HG02938 (cell line): ENCODE measurements around the gene UBAP1.
"Not testable (repeated sequence)": the region's sequence is repeated elsewhere in the genome, so short reads cannot be mapped to it uniquely, and the experiment has no call there.

Experiments
- ATAC-seq: cut with Tn5 transposase; IDR thresholded peaks from one replicate; pipeline ENCODE4 v1.9.1; 2021; ENCODE audit warnings: mild to moderate bottlenecking, moderate library complexity; ENCODE audit not compliant: unreplicated experiment

Gene UBAP1

GRCh38 chr9:34179213-34180136, 632 bp downstream of the UBAP1 start:
- no peak for ATAC-seq

DNA sequence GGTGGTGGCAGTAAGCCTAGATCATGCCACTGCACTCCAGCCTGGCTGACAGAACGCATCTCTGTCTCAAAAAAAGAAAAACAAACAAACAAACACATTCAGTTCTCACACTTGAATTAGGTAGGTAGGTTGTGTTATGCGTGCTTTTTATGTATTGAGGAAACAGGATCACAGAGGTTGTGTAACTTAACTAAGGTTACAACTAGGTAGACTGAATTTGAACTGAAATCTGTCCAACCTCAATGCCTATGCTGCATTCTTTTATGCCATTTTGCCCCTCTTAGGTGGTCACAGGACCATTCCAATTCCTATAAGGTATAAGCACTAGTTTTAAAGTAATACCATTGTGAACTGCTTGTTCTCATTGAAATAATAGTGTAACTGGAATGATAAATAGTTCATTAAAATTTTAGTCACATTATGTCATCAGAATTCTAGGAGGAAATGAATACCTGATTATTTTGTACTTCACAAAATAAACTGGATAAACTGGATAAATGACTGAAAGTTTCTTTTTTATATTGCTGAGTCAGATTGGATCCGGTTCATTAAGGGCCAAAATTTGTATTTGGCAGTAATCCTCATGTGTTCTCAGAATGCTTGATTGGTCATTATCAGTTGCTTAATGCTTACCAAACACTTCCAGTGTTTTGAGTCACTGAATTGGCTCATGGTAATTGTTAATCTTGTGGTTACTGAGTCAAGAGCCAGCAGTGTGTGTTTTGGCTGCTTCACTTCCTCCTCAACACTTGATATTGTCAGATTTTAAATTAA, 7.1 kb downstream of the UBAP1 start:
- peak; percentile 84 for ATAC-seq

DNA sequence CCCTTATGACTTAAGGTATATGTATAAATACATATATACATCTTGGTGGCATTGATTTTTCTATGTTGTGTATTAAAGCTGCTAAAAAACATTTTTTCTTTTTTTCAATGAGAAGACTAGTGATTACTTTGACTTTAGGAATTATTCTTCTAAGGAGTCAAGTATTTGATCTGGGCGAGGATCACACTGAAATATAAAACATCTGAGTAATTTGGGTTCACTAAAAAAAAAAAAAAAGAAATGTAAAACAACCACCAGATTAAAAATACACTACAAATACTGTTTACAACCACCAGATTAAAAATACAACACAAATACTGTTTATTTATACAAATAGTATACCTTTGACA, 9.0 kb downstream of the UBAP1 start:
- ATAC-seq: no peak

GRCh38 chr9:34190996-34191892, 12.4 kb downstream of the UBAP1 start:
- ATAC-seq: no peak

GRCh38 chr9:34195143-34195542, 16.3 kb downstream of the UBAP1 start:
- ATAC-seq: no peak

DNA sequence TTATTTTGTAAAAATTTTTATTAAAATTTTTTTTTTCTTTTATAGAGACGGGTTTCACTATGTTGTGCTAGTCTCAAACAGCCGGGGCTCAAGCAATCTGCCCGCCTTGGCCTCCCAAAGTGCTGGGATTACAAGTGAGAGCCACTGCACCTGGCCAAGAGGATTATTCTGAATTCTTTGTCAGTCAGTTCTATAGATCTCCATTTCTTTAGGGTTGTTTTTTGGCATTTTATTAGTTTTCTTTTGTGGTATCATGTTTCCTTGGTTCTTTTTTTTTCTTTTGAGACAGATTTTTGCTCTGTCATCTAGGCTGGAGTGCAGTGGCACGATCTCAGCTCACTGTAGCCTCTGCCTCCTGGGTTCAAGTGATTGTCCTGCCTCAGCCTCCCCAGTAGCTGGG, 18.4 kb downstream of the UBAP1 start:
- ATAC-seq: not testable (repeated sequence)

DNA sequence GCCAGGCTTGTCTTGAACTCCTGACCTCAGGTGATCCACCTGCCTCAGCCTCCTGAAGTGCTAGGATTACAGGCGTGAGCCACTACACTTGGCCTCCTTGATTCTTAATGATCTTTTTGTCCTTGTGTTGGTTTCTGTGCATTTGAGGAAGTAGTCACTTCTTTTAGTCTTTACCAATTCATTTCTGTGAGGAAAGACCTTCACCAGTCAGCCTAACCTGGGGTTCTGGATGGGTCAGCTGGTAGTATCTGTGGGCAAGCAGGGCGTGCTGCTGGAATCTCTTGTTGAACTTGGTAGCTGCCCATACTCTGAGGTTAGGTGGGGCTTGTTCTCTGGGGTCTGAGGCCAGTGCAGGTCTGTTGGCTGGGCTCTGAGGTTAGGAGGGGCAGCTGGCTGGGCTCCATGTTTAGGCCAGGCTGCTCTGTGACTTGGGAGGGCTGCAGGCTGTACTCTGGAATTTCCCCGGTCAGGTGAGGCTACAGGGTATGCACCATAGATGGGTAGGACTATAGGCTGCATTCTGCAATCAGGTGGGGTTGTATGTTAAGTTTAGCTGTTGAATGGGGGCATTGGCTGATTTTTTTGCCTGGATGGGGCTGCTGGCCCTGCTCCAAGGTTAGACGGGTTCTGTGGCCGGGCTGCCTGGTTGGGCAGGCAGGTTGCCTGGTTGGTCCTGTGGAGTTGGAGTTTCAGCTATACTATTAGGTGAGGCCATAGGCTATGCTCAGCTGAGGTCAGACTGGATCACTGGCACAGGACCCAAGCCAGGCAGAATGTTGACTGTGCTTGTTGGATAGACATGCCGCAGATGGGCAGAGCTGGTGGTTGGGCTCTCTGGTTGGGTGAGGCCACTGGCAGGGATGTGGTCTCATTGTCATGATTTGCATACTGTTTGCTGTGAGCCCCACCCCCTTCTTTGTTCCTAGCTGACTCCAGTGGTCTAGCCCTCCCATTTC, 19.2 kb downstream of the UBAP1 start:
- ATAC-seq: no peak

DNA sequence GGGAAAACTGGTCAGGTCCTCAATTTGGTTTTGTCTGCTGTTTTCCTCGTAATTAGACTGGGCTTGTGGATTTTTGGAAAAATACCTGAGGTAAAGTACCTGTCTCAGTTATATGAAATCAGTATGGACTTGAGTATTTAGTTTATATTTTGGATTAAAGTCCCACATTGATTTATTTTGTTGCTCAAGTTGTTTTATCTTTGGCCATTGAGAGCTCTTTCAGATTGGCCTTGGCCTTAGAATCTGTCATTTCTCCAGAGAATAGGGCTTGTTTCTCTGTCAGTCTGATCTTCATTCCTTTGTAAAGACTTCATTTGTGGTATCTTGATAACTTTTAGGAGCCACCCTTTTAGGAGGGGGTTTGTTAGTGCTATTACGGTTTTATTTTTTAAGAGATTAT, 21.2 kb downstream of the UBAP1 start:
- no peak for ATAC-seq

DNA sequence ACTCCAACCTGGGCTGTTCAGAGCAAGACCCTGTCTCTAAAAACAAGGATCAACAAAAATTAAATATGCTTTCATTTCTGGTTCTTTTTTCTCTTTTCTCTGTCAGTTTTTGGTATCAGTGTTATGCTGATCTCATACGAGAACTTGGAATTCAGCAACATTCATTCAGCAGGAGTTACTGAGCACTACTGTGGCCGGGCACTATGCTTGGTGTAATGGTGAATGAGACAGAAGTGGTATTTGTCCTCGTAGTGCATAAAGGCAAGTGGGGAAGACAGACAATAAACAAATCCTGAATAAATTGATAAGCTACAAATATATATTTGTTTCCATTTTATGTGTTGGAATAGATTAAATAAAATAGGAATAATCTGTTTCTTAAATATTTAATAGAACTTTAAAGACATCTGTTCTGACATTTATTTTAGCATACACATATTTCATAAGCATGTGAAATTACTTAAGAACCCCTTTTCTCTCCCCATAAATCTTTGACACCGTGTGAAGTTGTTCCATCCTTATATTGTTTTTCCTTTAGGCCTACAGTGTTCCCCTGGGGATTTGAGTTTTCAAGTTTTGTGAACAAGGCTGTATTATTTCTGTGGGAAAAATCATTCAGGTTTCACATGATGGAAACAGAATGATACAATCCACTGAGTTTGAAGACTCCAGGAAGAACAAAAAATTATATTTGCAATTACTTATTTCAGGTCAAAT, 24.6 kb downstream of the UBAP1 start:
- no peak for ATAC-seq

DNA sequence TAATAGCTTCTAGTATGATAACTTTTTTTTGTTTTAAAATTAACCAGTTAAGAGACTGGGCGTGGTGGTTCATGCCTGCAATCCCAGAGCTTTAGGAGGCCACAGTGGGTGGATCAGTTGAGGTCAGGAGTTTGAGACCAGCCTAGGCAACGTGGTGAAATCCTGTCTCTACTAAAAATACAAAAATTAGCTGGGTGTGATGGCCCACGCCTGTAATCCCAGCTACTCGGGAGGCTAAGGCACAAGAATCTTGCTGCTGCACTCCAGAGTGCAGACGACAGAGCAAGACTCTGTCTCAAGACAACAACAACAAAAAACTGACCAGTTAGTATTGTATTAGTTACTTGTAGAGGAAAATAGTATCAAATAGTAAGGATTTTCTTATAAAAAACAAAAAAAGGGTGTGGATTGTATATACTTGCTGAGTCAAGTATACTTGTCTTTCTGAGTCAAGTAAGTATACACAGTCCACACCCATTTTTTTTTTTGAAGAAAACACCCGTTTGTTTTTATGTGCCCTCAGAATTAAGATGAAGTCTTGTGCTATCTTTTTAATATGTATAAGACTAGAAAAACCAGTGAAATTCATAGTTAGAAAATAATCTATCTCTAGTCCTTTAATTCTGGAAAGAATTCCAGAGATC, 25.3 kb downstream of the UBAP1 start:
- no peak for ATAC-seq

DNA sequence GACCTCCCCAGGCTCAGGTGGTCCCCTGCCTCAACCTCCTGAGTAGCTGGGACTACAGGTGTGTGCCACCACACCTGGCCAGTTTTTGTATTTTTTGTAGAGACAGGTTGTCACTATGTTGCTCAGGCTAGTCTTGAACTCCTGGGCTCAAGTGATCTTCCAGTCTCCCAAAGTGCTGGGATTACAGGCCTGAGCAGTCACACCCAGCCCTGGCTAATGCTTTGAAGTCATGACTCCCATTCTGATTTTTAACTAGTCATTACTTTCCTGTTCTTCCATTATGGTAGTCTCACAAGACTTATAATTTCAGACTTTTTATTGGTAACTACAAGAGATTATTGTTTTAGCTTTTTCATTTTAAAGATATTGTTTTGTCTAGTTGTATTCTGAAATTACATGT, 26.3 kb downstream of the UBAP1 start:
- no peak for ATAC-seq

DNA sequence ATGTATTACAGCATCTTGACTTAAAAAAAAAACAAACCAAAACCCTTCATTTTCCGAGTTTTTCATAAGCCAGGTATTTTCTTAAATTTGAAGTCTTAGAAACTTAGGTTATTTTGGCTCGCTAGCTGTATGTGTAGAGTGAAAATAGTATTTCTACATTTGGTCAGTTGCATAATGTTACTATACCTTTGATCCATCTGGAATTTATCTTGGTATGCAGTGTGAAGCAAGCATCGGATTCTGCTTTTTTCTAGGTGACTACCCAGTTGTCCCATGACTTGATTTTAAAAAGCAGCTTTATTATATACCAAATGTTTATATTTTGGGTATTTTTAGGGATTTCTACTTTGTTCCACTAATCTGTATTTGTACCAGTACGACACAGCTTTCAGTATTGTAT, 27.7 kb downstream of the UBAP1 start:
- ATAC-seq: no peak

- ATAC-seq: no peak
Measured at GRCh38 chr9:34211395-34211794, 32.6 kb downstream of the UBAP1 start.

DNA sequence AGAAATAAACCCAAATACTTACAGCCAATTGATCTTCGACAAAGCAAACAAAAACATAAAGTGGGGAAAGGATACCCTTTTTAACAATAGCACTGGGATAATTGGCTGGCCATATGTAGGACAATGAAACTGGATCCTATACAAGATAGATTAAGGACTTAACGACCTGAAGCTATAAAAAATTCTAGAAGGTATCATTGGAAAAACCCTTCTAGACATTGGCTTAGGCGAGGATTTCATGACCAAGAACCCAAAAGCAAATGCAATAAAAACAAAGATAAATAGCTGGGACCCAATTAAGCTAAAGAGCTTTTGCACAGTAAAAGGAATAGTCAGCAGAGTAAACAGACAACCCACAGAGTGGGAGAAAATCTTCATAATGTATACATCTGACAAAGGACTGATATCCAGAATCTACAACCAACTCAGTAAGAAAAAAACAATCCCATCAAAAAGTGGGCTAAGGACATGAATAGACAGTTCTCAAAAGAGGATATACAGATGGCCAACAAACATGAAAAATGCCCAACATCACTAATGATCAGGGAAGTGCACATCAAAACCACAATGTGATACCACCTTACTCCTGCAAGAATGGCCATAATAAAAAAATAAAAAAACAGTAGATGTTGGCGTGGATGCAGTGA, 35.6 kb downstream of the UBAP1 start:
- not testable (repeated sequence) for ATAC-seq

DNA sequence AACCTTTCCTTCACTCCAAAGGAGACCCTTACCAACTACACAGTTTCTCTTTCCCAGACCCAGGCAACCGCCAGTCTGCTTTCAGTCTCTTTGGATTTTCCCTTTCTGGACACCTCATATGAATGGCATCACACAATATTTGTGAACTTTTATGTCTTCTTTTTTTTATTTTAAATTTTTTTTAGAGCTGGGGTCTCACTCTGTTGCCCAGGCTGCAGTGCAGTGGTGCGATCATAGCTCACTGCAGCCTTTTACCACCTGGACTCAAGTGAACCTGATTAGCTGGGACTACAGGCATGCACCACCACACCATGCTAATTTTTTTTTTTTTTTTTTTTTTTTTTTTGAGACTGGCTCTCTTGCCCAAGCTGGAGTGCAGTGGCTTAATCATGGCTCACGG, 37.5 kb downstream of the UBAP1 start:
- no peak for ATAC-seq

GRCh38 chr9:34217015-34217414, 38.2 kb downstream of the UBAP1 start:
- ATAC-seq: not testable (repeated sequence)

DNA sequence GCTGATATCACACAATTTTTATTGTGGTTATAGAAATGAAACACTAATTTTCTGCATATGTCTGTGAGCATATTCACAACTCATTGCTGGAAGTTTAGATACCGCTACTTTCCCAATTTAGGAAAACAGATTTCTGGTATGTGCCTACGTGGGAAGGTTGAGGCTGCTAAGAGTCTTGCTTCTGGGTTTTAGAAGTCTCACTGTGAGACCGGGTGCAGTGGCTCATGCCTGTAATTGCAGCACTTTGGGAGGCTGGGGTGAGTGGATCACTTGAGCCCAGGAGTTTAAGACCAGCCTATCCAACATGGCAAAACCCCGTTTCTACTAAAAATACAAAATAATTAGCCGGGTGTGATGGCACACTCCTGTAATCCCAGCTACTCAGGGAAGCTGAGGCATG, 39.6 kb downstream of the UBAP1 start:
- ATAC-seq: no peak

DNA sequence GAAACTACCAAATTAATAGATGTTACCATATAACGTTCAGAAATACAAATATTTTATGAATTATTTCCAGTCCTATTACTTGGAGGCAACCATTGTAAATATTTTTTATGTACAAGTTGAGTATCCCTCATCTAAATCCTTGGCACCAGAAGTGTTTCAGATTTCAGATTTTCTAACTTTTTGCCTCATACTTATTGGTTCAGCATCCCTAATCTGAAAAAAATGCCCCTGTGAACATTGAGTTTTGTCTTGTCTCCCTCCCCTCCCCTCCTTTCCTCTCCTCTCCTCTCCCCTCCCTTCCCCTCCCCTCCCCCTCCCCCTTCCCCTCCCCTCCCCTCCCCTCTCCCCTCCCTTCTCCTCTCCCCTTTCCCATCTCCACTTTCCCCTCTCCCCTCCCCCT, 40.6 kb downstream of the UBAP1 start:
- ATAC-seq: no peak
